ENCODE measurements around the gene KRTAP10-10.

KRTAP10-10 gene, protein sequence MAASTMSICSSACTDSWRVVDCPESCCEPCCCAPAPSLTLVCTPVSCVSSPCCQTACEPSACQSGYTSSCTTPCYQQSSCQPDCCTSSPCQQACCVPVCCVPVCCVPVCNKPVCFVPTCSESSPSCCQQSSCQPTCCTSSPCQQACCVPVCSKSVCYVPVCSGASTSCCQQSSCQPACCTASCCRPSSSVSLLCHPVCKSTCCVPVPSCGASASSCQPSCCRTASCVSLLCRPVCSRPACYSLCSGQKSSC

DNA sequence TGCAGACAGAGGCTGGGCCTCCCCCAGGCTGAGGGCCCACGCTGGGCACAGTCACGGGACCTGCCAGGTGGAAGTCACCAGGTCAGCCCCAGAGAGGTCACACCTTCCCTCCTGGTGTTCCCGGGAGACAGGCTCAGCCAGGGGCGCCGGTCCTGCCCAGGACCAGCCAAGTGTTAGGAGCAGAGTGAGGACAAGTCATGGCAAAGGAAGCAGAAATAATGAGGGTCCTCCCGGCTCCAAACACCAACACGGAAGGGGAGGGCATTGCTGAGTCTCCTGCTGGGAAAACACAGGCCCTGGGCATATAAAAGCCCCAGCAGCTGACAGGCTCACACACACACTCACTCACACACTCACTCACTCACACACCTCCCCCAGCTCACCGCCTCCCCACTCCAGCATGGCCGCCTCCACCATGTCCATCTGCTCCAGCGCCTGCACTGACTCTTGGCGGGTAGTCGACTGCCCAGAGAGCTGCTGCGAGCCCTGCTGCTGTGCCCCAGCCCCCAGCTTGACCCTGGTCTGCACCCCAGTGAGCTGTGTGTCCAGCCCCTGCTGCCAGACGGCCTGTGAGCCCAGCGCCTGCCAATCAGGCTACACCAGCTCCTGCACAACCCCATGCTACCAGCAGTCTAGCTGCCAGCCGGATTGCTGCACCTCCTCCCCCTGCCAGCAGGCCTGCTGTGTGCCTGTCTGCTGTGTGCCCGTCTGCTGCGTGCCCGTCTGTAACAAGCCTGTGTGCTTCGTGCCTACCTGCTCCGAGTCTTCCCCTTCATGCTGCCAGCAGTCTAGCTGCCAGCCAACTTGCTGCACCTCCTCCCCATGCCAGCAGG lies at the start of gene KRTAP10-10:
TSS of gene KRTAP10-10 (plus strand) at position 339 of the 833 bp plus-strand sequence. CDS start at position 401, 62 bp downstream.
- no peak for TF ChIP-seq GATA2 (IDR thresholded peaks at IDR 0.05; ENCODE audit: low read depth, low read length)
- no peak for TF ChIP-seq GATA3 (IDR thresholded peaks at IDR 0.05; ENCODE audit: low read depth, low read length)

DNA sequence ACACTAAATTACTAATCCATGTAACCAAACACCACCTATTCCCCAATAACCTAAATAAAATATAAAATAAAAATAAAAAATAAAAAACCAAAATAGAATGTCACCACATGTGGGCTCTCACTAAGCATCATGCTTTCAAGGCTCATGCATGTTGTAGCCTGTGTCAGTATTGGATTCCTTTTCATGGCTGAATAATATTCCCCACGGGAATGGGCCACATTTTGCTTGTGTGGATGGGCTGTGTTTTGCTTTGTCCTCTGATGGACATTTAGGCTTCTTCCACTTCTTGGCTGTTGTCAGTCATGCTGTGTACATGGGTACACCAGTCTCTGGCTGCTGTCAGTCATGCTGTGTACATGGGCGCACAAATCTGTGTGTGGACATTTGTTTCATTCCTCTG lies 48.1 kb upstream of the KRTAP10-10 start:
- TF ChIP-seq GATA3 (IDR thresholded peaks at IDR 0.05; ENCODE audit: low read depth, low read length): no peak
- no peak for TF ChIP-seq GATA2 (IDR thresholded peaks at IDR 0.05; ENCODE audit: low read depth, low read length)

DNA sequence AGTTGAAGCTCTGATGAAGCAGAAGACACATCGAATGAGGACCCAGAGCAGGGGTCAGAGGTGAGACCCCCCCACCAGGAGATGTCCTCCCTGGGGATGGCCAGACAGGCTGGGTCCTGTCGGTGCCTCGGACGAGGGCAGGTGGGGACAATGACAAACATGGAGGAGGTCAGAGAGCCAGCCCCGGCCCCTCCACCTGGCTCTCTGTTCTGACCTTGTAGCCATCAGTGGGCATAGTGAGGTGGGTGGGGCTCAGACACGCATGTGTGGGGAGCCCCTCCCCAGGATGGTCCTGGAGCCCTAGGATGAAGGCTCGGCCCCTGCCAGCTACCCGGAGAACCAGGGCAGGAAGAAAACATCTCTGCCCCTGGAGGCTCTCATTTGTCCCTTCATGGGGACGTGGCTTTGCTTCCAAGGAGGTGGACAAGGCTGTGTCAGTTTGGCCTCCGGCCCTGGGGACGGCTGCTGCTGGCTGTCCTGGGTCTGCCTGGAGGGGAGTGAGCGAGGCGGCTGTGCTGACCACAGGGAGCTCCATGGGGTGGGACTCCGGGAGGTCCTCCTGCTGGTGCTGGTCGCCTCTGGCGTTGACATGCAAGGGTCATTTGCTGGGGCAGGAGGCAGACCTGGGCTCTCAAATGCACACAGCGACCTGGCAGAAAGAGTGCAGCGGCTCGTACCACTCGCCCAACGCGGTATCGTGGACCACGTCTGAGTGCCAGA lies 47.4 kb upstream of the KRTAP10-10 start:
- no peak for TF ChIP-seq GATA3 (IDR thresholded peaks at IDR 0.05; ENCODE audit: low read depth, low read length)
- TF ChIP-seq GATA2 (IDR thresholded peaks at IDR 0.05; ENCODE audit: low read depth, low read length): no peak

DNA sequence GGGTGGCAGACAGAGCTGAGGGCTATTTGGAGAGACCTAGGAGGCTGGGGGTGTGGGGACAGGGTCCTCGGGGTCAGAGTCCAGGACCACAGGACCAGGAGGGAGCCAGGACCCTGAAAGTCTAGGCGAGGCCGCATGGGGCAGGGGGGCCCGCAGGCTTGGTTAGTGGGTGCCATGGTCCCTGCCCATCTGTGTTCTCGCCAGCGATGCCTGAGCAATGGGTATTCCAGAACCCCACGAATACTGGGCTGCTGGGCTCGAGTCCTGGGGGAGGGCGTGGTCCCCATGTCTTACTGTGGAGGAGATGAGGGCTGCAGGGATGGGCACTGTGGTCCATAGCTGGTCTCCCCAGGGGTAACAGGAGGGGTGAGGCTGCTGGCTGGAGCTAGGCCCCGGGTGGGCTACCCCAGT lies 46.8 kb upstream of the KRTAP10-10 start:
- TF ChIP-seq GATA3 (IDR thresholded peaks at IDR 0.05; ENCODE audit: low read depth, low read length) (no peak), GATA2 (IDR thresholded peaks at IDR 0.05; ENCODE audit: low read depth, low read length) (no peak)

DNA sequence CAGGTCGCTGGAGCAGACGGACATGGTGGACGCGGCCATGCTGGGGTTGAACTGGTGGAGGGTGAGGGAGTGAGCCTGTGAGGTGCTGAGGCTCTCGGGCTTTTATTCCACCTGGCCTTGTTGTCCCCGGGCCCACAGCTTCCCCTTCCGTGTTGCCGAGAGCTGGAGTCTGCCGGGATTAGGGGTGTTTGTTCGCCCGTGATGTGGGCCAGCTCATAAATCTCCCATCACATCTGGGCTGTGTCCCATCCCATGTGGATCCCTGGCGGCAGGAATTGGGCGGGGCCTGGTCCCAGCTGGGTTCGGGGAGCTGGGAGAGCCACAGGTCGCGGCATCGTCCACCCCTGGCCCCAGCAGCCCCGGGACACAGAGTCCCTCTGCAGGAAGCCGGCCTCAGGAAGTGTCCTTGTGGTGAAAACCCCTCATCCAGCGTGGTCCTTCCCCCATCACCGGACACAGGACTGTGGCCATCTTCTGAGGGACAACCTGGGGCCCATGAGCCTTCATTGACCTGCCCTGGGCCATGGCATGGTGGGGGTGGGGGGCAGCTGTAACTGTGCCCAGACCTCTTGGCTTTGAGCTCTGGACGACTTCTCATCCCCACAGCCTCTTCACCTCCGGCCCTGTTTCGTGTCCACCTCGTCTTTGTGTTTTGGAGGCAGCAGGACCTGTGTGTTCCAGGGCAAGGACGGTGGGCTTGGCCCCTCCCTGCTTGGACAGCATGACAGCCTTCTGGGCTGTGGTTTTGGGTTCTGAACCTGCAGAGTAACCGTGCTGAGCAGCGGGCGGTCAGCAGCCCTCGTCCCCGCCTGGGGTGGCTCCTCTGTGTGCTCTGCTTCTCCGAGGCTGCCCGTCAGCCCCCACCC lies 44.5 kb upstream of the KRTAP10-10 start, which contains the start of gene KRTAP10-6:
TSS of gene KRTAP10-6 (minus strand) at position 60 of the 866 bp plus-strand sequence. CDS start at position 39, 21 bp downstream.
- TF ChIP-seq GATA2 (IDR thresholded peaks at IDR 0.05; ENCODE audit: low read depth, low read length) (no peak), GATA3 (IDR thresholded peaks at IDR 0.05; ENCODE audit: low read depth, low read length) (no peak)

DNA sequence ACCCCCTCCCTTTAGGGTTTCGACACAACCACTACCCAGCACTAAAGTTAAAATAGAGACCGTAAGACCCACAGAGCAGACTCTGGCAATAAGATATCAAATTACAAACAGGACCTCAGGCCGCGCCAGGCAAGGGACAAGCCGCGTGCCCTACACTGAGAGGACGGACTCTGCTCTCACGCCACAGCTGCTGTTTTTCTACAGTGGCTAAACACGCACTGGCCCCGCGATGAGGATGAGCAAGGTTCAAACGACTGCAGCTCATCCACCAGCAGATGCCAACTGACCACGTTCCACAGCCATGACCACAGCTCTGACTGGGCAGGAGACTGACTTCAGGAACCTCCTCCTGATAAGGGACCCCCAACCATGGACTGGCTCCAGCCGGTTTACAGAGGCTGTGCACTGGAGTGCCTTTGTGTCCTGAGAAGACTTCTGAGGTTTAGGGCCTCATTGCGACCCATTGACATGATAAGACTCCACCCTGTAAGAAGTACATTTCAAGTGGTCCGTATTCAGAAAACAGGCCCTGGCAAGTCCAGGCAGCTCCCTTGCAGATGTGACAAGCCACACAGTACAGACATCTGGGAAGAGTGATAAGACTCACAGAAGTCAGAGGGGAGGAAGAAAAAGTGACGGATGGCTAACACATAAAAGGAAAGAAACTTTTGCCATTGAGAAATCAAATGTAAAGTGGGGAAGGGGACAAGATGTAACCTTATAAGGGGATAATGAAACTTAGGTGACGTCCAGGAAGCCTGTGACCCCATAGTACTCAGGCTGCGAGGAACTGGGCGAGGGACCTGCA lies 43.4 kb upstream of the KRTAP10-10 start:
- TF ChIP-seq GATA3 (IDR thresholded peaks at IDR 0.05; ENCODE audit: low read depth, low read length) (no peak), GATA2 (IDR thresholded peaks at IDR 0.05; ENCODE audit: low read depth, low read length) (no peak)

DNA sequence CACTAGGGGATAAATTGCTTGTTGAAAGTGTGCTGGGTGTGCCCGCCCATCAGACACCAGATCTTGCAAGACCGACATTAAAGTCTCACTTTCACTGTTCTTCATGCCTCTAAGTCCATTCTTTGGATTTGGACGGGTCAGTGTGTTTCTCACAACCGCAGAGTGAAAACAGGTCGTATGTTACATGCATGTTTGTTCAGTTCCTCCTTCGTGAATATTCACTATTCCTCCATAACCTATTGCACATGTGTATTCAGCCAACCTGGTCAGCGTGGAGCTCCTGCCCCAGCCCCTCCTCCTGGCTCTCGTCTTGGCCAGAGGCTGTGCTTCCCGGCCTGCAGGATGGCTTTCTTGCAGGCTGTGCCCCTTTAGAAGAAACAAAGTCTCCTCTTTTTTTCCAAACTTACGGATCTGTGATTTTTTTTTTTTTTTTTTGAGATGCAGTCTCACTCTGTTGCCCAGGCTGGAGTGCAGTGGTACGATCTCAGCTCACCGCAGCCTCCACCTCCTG lies 42.7 kb upstream of the KRTAP10-10 start:
- TF ChIP-seq GATA3 (IDR thresholded peaks at IDR 0.05; ENCODE audit: low read depth, low read length): no peak
- no peak for TF ChIP-seq GATA2 (IDR thresholded peaks at IDR 0.05; ENCODE audit: low read depth, low read length)

DNA sequence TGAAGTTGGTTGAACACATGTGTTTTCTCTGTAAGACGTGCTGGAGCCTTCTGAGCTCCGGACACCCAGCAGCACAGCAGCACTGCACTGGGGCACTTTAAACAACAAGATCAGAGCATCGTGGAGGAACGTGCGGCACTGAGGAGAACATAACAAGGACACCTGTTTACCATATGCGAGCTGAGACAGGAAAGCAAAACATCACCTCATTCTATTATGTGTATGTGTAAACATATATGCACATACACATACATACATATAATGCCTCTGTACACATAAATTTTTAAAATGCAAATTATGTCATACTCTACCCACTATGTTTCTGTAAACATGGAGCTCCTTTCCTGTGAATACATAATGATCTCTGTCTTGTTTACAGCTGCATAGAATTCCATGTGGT lies 41.6 kb upstream of the KRTAP10-10 start:
- no peak for TF ChIP-seq GATA3 (IDR thresholded peaks at IDR 0.05; ENCODE audit: low read depth, low read length)
- TF ChIP-seq GATA2 (IDR thresholded peaks at IDR 0.05; ENCODE audit: low read depth, low read length): no peak

DNA sequence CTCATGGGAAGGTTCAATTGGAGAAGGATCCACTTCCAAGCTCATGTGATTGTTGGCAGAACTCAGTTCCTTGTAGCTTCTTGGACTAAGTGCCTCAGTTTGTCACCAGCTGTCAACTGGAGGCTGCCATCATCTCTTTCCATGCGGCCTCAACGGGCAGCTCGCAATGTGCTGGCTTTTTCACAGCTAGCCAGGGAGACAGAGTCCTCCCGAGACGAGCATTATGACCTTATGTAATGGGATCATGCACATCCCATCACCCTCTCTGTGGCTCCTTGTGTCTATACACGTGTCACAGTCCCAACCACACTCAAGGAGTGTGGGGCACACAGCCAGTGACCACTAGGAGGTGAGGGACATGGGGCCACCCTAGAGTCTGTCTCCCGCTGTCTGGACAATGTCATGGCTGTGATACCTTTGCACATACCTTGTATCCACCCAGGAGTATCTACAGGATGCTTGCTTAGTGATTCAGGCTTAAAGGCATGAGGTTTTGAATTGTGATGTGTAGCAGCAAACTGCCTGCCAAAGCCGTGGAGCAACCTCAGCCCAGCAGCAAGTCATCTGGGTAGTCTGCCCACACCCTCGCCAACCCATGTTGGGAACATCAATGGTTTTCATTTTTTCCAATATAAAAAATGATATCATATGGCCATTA lies 41.0 kb upstream of the KRTAP10-10 start:
- TF ChIP-seq GATA2 (IDR thresholded peaks at IDR 0.05; ENCODE audit: low read depth, low read length): no peak
- no peak for TF ChIP-seq GATA3 (IDR thresholded peaks at IDR 0.05; ENCODE audit: low read depth, low read length)

DNA sequence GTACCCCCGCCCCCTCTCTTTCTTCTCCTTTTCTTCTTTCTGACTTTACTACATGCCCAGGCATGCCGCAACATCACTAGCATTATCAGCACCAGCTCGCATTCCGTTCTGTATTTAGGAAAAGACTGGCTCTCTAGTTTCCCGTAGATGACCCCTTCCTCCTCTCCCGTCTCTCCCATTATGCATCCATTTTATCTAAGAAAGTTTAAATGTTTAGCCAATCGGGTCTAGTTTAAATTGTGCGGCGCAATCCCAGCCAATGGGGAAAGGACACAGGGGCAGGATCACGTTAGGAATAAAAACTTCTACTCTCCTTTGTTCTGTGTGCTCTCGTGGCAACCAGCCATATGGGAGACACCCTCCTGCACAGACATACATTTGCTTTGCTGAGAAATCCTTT lies 39.1 kb upstream of the KRTAP10-10 start:
- TF ChIP-seq GATA2 (IDR thresholded peaks at IDR 0.05; ENCODE audit: low read depth, low read length) (no peak), GATA3 (IDR thresholded peaks at IDR 0.05; ENCODE audit: low read depth, low read length) (no peak)

DNA sequence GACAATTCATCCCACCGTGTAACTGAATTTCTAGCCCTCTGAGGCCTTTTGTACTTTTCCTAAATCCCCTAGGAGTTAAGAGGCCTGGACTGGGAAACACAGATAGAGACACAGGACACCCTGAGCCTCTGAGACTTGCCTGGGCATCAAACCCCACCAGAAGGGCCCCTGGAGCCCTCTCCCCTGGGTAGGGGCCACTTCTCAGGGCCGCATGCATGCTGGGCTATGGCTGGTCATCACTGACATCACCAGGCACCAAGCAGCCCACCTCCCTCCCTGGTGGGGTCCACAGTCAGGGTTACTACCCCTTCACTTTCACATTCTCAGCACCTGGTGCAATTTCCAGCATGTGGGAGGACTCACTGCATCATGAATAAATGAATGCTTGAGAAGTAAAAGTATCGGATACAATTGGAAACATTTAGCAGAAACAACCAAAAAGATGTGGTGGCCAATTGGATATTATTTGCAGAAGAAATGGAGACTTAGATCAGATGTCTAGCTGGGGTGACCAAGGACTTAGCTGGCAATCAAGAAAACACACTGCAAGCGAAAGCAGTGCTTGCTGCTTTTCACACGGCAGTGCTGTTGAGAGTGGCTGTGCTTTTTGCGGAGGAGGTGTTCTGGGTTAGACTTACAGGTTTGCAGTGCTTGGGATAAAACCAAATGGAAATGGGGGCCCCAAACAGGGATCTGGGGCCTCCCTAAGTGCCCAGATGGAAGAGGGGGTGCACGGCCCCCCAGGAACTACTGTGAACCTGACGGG lies 37.7 kb upstream of the KRTAP10-10 start:
- TF ChIP-seq GATA3 (IDR thresholded peaks at IDR 0.05; ENCODE audit: low read depth, low read length) (no peak), GATA2 (IDR thresholded peaks at IDR 0.05; ENCODE audit: low read depth, low read length) (no peak)

All from SH-SY5Y (cell line).